Measurements from ENCODE around the gene PPP1R14C. TPM values are rescaled to one million over a fixed set of nuclear protein-coding genes. Genes with fewer than 3 reads are reported as not detected.

Gene PPP1R14C
- total and polyA plus RNA-seq, 8 donors: 0.09 to 7.3 (median 0.74) TPM

DNA sequence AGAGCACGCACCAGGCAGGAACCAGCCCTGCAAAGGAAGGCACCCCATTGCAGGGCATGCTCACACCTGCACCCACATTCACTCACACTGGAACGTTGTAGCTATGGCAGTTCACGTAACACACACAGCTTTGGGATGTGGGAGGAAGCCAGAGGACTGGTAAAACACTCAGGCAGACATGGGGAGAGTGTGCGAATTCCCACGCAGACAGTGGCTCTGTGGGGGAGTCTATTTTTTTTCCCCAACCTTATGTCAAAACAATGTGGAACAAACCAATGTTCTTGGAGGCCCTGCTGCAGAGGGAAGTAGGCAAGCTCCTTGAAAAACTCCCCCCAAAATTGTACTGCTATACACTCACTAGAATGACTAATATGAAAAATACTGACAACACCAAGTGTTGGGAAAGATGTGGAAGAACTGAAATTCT is 91.0 kb downstream of the PPP1R14C start:
- intact Hi-C loops (cut with DNase I): no loop called here
- H3K4me3 ChIP-seq: no peak overlapping the region
- peaks cover 0 to 14% (median 0%) of the 10 kb centered on the region in 3 donors for H3K4me1 ChIP-seq
- ATAC-seq: no peak
- DNase-seq: no peak
- no peak for FAIRE-seq
- 86 to 95% methylated on average over 5 of the region's 5 CpGs for WGBS, 2 donors
- no peaks in the 10 kb centered on the region for H3K9me3 ChIP-seq
- TF ChIP-seq, protein P1, sequence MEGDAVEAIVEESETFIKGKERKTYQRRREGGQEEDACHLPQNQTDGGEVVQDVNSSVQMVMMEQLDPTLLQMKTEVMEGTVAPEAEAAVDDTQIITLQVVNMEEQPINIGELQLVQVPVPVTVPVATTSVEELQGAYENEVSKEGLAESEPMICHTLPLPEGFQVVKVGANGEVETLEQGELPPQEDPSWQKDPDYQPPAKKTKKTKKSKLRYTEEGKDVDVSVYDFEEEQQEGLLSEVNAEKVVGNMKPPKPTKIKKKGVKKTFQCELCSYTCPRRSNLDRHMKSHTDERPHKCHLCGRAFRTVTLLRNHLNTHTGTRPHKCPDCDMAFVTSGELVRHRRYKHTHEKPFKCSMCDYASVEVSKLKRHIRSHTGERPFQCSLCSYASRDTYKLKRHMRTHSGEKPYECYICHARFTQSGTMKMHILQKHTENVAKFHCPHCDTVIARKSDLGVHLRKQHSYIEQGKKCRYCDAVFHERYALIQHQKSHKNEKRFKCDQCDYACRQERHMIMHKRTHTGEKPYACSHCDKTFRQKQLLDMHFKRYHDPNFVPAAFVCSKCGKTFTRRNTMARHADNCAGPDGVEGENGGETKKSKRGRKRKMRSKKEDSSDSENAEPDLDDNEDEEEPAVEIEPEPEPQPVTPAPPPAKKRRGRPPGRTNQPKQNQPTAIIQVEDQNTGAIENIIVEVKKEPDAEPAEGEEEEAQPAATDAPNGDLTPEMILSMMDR (IDR thresholded peaks at IDR 0.05): no peak
- H3K27ac ChIP-seq: no peak overlapping the region
- no peaks in the 10 kb centered on the region for H3K36me3 ChIP-seq
- no peaks in the 10 kb centered on the region for H3K27me3 ChIP-seq

- FAIRE-seq: no peak
- peaks cover 0 to 14% (median 0%) of the 10 kb centered on the region in 3 donors for H3K4me1 ChIP-seq
- no peaks in the 10 kb centered on the region for H3K9me3 ChIP-seq
- no peak for DNase-seq
- H3K36me3 ChIP-seq: no peaks in the 10 kb centered on the region
- H3K27me3 ChIP-seq: no peaks in the 10 kb centered on the region
- TF ChIP-seq, protein P1 (IDR thresholded peaks at IDR 0.05): no peak
- intact Hi-C loops (cut with DNase I): no loop called here
- no peak overlapping the region for H3K4me3 ChIP-seq
- no peak overlapping the region for H3K27ac ChIP-seq
- no peak for ATAC-seq
- WGBS, 2 donors: 88 to 94% methylated on average over 5 of the region's 5 CpGs
Observed at GRCh38 chr6:150235218-150235617, 92.4 kb downstream of the PPP1R14C start.

DNA sequence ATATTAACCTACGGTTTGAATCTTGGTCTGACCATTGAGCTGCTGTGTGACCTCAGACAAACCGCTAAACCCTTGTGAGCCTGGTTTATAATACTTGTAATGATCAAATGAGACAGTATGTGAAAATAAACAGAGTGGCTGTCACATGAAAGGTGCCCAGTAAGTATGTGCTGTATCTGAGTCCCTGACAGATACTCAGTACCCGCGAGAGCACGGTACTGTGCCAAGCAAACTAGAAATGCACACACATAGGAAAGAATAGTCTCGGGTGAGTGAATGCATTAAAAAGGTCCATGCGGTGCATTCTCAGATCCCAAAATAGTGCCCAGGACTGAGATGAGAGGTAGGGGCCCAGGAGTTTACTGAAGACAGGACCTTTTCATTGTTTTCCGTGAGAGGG is 93.3 kb downstream of the PPP1R14C start:
- Histone ChIP-seq H3K27ac (no peak overlapping the region), H3K36me3 (no peaks in the 10 kb centered on the region), H3K4me1 (peaks cover 0 to 14% (median 0%) of the 10 kb centered on the region in 3 donors), H3K4me3 (no peak overlapping the region), H3K27me3 (no peaks in the 10 kb centered on the region), H3K9me3 (no peaks in the 10 kb centered on the region)
- ATAC-seq (peak in 1 of 4 donors; percentile 9), FAIRE-seq (no peak), DNase-seq (no peak)
- 61 to 78% methylated on average over 8 of the region's 8 CpGs for WGBS, 2 donors
- TF ChIP-seq, protein P1 (IDR thresholded peaks at IDR 0.05): no peak
- intact Hi-C loops (cut with DNase I): no loop called here

DNA sequence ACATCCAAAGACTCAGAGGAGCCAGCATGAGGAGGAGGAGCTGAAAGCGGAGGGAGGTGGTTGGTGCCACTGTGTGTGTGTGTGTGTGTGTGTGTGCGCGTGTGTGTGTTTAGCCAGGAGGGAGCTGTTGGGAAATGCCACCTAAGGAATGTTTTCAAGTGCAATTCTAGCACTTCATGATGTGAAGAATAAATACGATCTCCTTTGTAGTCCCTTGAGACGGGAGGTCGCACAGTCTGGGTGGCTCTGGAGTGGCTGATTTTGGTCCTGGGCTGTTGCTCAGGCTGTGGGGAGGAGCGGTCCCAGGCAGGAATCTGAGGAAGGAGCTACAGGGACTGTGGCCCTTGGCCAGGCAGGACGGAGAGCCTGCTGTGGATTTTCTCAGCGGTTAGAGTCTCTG is 93.7 kb downstream of the PPP1R14C start:
- DNase-seq (peak in 5 of 6 donors; percentile 26 to 68 (median 45)), FAIRE-seq (no peak), ATAC-seq (peak; percentile 63 to 79 (median 75))
- intact Hi-C loops (cut with DNase I): no loop called here
- H3K27ac ChIP-seq: no peak overlapping the region
- TF ChIP-seq, protein P1 (IDR thresholded peaks at IDR 0.05): no peak
- H3K9me3 ChIP-seq: no peaks in the 10 kb centered on the region
- H3K27me3 ChIP-seq: no peaks in the 10 kb centered on the region
- H3K4me3 ChIP-seq: no peak overlapping the region
- H3K36me3 ChIP-seq: no peaks in the 10 kb centered on the region
- 49 to 61% methylated on average over 9 of the region's 9 CpGs for WGBS, 2 donors
- peaks cover 0 to 14% (median 0%) of the 10 kb centered on the region in 3 donors for H3K4me1 ChIP-seq

DNA sequence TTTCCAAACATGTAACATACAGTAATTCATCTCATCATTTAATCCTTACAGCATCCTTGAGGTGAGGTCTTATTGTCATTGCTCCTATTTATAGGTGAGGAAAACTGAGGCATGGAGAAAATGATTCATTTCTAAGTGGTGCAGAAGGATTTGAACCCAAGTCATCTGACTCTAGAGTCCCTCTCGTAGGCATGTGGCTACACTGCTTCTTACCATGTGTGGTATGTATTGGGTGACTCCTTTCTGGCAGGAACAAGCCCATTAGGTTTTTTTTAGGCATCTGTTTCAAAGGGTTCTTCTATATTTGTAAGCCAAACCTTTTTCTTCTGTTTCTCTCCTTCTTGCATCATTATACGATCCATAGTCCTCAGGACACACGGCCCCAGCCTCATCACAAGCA is 94.8 kb downstream of the PPP1R14C start:
- 80 to 90% methylated on average over 3 of the region's 3 CpGs for WGBS, 2 donors
- Histone ChIP-seq H3K9me3 (no peaks in the 10 kb centered on the region), H3K4me1 (peaks cover 0 to 14% (median 0%) of the 10 kb centered on the region in 3 donors), H3K27ac (no peak overlapping the region), H3K4me3 (no peak overlapping the region), H3K27me3 (no peaks in the 10 kb centered on the region), H3K36me3 (no peaks in the 10 kb centered on the region)
- TF ChIP-seq, protein P1 (IDR thresholded peaks at IDR 0.05): no peak
- DNase-seq: no peak
- intact Hi-C loops (cut with DNase I): no loop called here
- FAIRE-seq: no peak
- no peak for ATAC-seq
